ENCODE measurements around the gene MYO10.
A peak's percentile ranks its signal among the peaks of the same experiment; 100 is the strongest.

MYO10 gene

DNA sequence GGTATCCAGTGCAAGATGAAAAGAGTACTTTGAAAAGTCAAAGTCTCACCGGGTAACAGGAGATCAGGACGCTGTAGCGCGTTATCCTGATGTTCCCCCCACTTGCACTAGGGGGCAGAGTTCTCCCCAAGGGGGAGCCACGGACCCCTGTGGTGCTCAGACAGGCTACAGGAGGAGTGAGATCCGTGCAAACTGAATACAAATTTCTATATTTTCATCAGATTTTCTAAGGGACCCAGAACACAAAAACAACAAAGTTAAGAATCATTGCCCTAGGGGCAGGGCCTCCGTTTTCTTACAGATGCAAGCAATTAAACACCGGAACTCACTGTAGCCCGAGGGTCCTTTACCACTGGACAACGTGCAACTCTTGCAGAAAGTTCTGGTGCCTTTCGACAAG is 2.0 kb downstream of the MYO10 start:
- no peak for DNase-seq (ENCODE audit: low read depth)
- no peak overlapping the region for H3K4me3 ChIP-seq (ENCODE audit: low read depth, low read length)
- peak; percentile 77 for TF ChIP-seq CTCF (IDR thresholded peaks at IDR 0.05; ENCODE audit: low read depth, low read length, missing control alignments)

DNA sequence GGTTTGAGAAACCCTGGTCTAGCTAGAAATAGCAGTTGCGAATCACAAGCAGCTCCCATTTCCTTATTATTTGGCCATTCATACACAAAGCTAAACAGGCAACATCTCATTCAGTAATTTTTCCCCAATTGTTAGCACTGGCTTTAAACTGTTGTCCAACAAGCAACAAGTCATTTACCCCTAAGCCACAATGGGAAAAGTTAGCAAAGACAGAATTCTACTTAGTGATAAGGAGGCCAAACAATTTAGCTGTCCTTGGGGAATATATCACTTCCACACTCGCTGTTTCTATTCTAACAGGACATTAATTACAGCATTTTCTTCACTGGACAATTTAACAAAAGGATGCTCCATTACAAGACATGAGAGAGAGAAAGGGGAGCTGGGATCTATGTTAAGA is 2.8 kb downstream of the MYO10 start:
- TF ChIP-seq CTCF (IDR thresholded peaks at IDR 0.05; ENCODE audit: low read depth, low read length, missing control alignments) = no peak
- no peak for DNase-seq (ENCODE audit: low read depth)
- H3K4me3 ChIP-seq (ENCODE audit: low read depth, low read length) = no peak overlapping the region

- no peak overlapping the region for H3K4me3 ChIP-seq (ENCODE audit: low read depth, low read length)
- DNase-seq (ENCODE audit: low read depth) = no peak
- TF ChIP-seq CTCF (IDR thresholded peaks at IDR 0.05; ENCODE audit: low read depth, low read length, missing control alignments) = no peak
These were observed 3.7 kb downstream of the MYO10 start for GRCh38 chr5:16932401-16932800.

- no peak overlapping the region for H3K4me3 ChIP-seq (ENCODE audit: low read depth, low read length)
- no peak for TF ChIP-seq CTCF (IDR thresholded peaks at IDR 0.05; ENCODE audit: low read depth, low read length, missing control alignments)
- DNase-seq (ENCODE audit: low read depth) = no peak
These were observed 4.6 kb downstream of the MYO10 start for GRCh38 chr5:16931334-16932110.

DNA sequence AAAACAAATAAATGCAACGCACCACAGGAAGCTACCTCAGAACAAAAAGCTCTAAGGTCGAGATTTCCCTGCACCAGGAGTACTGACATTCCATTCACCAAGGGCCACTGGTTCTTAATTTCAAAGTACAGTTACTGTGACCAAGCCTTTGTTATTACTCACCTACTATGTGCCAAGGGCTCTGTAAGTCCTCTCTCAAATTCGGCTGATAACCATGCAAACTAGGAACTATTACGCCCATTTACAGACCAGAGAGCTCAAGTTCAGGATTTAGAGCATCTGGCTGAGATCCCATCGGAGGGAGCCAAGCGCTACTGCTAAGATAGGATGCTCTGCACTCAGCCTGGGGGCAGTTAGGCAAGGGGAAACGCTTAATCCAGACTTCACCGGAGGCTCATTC is 5.6 kb downstream of the MYO10 start:
- TF ChIP-seq CTCF (IDR thresholded peaks at IDR 0.05; ENCODE audit: low read depth, low read length, missing control alignments) = no peak
- DNase-seq (ENCODE audit: low read depth) = no peak
- no peak overlapping the region for H3K4me3 ChIP-seq (ENCODE audit: low read depth, low read length)

DNA sequence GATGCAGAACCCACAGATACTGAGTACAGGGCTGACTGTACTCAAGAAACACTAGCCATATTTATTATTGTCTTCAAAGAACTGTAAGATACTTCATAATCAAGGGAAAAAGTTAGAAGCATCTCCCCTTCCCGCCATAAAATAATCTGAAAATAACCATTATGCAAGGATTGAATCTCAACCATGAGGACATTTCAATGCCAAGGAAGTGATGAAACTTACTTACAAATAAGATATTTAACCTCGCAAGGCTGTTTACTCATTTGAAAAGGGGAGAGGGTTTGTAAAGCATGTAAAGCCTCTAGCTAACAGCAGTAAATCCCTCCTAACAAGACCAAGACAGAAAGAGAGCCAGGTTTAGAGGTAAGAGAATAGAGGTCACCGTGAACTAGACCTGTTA is 6.3 kb downstream of the MYO10 start:
- no peak for TF ChIP-seq CTCF (IDR thresholded peaks at IDR 0.05; ENCODE audit: low read depth, low read length, missing control alignments)
- no peak for DNase-seq (ENCODE audit: low read depth)
- H3K4me3 ChIP-seq (ENCODE audit: low read depth, low read length) = no peak overlapping the region

- no peak for DNase-seq (ENCODE audit: low read depth)
- no peak overlapping the region for H3K4me3 ChIP-seq (ENCODE audit: low read depth, low read length)
- no peak for TF ChIP-seq CTCF (IDR thresholded peaks at IDR 0.05; ENCODE audit: low read depth, low read length, missing control alignments)
These were observed 6.7 kb downstream of the MYO10 start for GRCh38 chr5:16929347-16929746.
